Lung (tissue), 12 donors: ENCODE measurements around the gene TENT5C. TPM values are rescaled to one million over a fixed set of nuclear protein-coding genes. Genes with fewer than 3 reads are reported as not detected.

Experiments
- ATAC-seq: fragments of 200-7000 bp; cut with Tn5 transposase; one replicate; pipeline ENCODE4 v1.9.1; 2020; ENCODE audit warnings: moderate number of reproducible peaks; ENCODE audit not compliant: insufficient read depth, low FRiP score
- DNase-seq, 3 donors: peaks; one replicate each; pipeline ENCODE4 v3.0.0-alpha.2; 2013 to 2017
- H3K27ac ChIP-seq, 2 donors: one replicate each; pipeline ENCODE4 v1.5.1; 2013; ENCODE audit warnings: mild to moderate bottlenecking in 2 of 2, moderate library complexity in 2 of 2, control low read depth in 1 of 2, inconsistent platforms in 1 of 2, low read depth in 1 of 2, low read length in 1 of 2
- H3K27me3 ChIP-seq, 3 donors: one replicate each; pipeline ENCODE4 v1.5.1; 2013; ENCODE audit warnings: low read length in 2 of 3; ENCODE audit not compliant: control insufficient read depth in 3 of 3, insufficient read depth in 3 of 3
- H3K36me3 ChIP-seq, 4 donors: one replicate each; pipeline ENCODE4 v1.5.1; 2013; ENCODE audit warnings: low read length in 4 of 4, mild to moderate bottlenecking in 1 of 4, moderate library complexity in 1 of 4; ENCODE audit not compliant: control insufficient read depth in 4 of 4, insufficient read depth in 4 of 4
- H3K4me1 ChIP-seq, 5 donors: one replicate each; pipeline ENCODE4 v1.5.1; 2013; ENCODE audit warnings: low read length in 5 of 5, mild to moderate bottlenecking in 2 of 5, moderate library complexity in 1 of 5; ENCODE audit not compliant: control insufficient read depth in 5 of 5, insufficient read depth in 5 of 5
- H3K4me3 ChIP-seq: one replicate; pipeline ENCODE4 v1.5.1; 2013; ENCODE audit warnings: mild to moderate bottlenecking, control low read depth, moderate library complexity
- H3K9ac ChIP-seq, 2 donors: one replicate each; pipeline ENCODE4 v1.5.1; 2013; ENCODE audit warnings: low read length in 2 of 2, control low read depth in 1 of 2; ENCODE audit not compliant: insufficient read depth in 1 of 2
- H3K9me3 ChIP-seq, 4 donors: one replicate each; pipeline ENCODE4 v1.5.1; 2013; ENCODE audit warnings: low read length in 3 of 4, mild to moderate bottlenecking in 1 of 4, moderate library complexity in 1 of 4; ENCODE audit not compliant: control insufficient read depth in 4 of 4, insufficient read depth in 3 of 4
- WGBS, 2 donors: extraction: QIAGEN DNeasy Blood & Tissue Kit; methylation state at CpG; one replicate each; pipeline ENCODE4 v1.1.7; 2013; 5-methylcytosine and 5-hydroxymethylcytosine counted together
- polyA plus RNA-seq, 2 donors: library from polyadenylated mRNA; stranded (reverse); fragments of 200-250 nt; gene quantifications; one replicate each; pipeline ENCODE4 v1.2.1, GENCODE V29; 2013
- total RNA-seq, 2 donors: library from RNA; depleted of rRNA in 1 of 2; stranded (reverse); fragments of >200 nt in 1 of 2; gene quantifications; one replicate each; pipeline ENCODE4 v1.2.1, GENCODE V29; 2014 to 2021
- TF ChIP-seq, protein P1 (sequence below): IDR thresholded peaks from 2 replicates; pipeline ENCODE4 v1.5.1; 2012; ENCODE audit warnings: mild to moderate bottlenecking; ENCODE audit errors: control extremely low read depth, extremely low read depth
- donor health status: control.
- donor health status: control.
- donor health status: Bipolar disorder and iron deficiency.
- donor health status: healthy.
- donor health status: DM: yes; HTN: yes; CAD: no.

Gene TENT5C
- total and polyA plus RNA-seq, 4 donors = 2.7 to 39.0 (median 17.5) TPM

DNA sequence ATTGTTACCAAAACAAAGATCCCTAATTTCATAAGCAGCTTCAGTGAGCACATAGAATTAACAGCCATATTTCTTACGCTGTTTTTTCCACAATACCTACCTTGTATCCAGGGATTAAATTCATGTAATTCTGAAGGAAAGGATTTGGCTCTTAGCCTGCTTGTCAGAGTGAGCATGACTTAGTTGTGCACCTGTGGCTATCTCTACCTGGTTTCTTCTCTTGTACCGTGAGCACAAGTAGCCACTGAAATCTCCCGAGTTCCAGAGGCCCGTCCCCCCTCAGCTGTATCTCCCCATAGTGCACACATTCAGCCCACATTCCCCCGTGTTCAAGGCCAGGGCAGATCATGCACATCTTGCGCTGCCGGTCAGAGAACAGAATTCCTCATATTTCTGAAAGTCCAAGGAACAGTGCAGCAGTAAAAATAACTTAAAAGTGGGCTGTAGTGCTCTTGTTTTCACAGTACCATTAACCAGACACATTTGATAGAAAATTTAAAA is 2.3 kb downstream of the TENT5C start:
- ATAC-seq = no peak
- H3K4me3 ChIP-seq = no peak overlapping the region
- no peaks in the 10 kb centered on the region for H3K36me3 ChIP-seq
- peaks cover 0 to 7% (median 3%) of the 10 kb centered on the region in 3 donors for H3K27me3 ChIP-seq
- H3K9ac ChIP-seq = no peak overlapping the region
- WGBS, 2 donors = 74% methylated on average over 7 of the region's 7 CpGs
- TF ChIP-seq, protein P1, sequence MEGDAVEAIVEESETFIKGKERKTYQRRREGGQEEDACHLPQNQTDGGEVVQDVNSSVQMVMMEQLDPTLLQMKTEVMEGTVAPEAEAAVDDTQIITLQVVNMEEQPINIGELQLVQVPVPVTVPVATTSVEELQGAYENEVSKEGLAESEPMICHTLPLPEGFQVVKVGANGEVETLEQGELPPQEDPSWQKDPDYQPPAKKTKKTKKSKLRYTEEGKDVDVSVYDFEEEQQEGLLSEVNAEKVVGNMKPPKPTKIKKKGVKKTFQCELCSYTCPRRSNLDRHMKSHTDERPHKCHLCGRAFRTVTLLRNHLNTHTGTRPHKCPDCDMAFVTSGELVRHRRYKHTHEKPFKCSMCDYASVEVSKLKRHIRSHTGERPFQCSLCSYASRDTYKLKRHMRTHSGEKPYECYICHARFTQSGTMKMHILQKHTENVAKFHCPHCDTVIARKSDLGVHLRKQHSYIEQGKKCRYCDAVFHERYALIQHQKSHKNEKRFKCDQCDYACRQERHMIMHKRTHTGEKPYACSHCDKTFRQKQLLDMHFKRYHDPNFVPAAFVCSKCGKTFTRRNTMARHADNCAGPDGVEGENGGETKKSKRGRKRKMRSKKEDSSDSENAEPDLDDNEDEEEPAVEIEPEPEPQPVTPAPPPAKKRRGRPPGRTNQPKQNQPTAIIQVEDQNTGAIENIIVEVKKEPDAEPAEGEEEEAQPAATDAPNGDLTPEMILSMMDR = no peak
- no peak for DNase-seq
- peaks cover 3 to 21% (median 3%) of the 10 kb centered on the region in 5 donors for H3K4me1 ChIP-seq
- H3K9me3 ChIP-seq = no peaks in the 10 kb centered on the region
- H3K27ac ChIP-seq = no peak overlapping the region

DNA sequence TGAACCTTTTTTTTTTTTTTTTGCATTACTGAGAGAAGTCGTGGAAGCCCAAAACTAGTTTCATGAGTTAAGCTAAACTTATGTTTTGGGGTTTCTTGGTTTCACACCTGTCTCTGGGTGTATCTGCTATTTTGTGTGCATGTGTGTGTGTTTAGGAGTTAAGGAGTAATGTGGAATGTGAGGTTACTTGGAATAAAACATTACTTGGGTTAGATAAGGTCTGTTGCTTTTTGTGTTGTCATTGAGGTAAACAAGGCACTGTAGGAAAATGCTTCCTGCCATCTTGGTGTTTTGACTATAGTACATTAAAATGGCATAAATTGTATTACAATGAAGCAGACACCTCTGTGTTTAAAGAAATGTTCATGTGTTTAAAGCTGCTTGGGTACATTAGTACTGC is 2.9 kb downstream of the TENT5C start:
- H3K9me3 ChIP-seq = no peaks in the 10 kb centered on the region
- no peaks in the 10 kb centered on the region for H3K36me3 ChIP-seq
- 57 to 70% methylated on average over 1 of the region's 1 CpG for WGBS, 2 donors
- TF ChIP-seq, protein P1 = no peak
- DNase-seq (no peak), ATAC-seq (no peak)
- peaks cover 0 to 4% (median 3%) of the 10 kb centered on the region in 3 donors for H3K27me3 ChIP-seq
- H3K4me1 ChIP-seq = peaks cover 3 to 21% (median 6%) of the 10 kb centered on the region in 5 donors
- H3K9ac ChIP-seq = no peak overlapping the region
- H3K27ac ChIP-seq = no peak overlapping the region
- H3K4me3 ChIP-seq = no peak overlapping the region

DNA sequence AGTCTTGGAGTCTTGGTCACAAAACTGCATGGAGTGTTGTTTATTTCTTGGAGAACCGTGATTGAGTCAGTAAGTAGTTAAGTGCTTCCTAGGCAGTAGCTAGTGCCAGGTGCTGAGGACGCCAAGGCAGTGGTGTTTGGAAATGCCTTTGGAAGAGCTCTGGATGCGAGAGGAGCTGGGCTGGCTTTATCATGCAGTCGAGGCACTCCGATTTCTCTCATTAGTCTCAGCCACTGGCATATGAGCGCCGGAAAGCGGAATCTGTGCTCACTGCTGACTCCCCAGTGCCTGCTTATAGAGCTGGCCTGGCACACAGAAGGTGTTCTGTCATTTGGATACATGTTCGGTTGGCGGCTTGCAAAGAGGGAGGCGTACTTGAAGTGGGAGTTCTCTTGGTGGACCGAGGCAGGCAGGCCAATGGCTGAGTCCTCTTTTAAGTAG is 3.6 kb downstream of the TENT5C start:
- Histone ChIP-seq H3K9me3 (no peaks in the 10 kb centered on the region), H3K9ac (no peak overlapping the region), H3K27ac (no peak overlapping the region), H3K27me3 (peaks cover 0 to 4% (median 3%) of the 10 kb centered on the region in 3 donors), H3K36me3 (no peaks in the 10 kb centered on the region), H3K4me3 (no peak overlapping the region), H3K4me1 (peaks cover 3 to 21% (median 10%) of the 10 kb centered on the region in 5 donors)
- ATAC-seq (no peak), DNase-seq (peak in 1 of 3 donors; percentile 16)
- TF ChIP-seq, protein P1 = no peak
- whole genome bisulfite sequencing, 2 donors = 63 to 82% methylated on average over 12 of the region's 12 CpGs

DNA sequence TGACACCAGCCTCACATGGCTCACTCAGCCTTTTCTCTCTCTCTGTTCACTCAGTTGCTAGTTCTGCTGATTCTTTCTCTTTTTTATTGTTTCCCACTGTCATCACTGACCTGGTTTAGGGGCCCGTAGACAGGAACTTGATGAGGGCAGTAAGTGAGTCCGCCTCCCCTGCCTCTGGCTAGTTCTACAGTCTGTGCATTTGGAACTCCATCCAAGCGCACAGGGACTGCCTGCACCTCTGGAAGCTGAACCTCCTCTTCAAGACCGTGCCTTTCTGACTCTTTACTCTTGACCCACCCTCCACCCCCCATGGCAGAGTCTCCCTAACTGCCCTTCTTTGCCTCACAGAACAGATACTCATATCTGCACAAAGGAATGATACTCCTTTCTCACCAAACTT is 4.2 kb downstream of the TENT5C start:
- H3K4me3 ChIP-seq = no peak overlapping the region
- TF ChIP-seq, protein P1 = no peak
- 76% methylated on average over 4 of the region's 4 CpGs for WGBS, 2 donors
- H3K27me3 ChIP-seq = peaks cover 0 to 3% (median 0%) of the 10 kb centered on the region in 3 donors
- H3K4me1 ChIP-seq = peaks cover 0 to 18% (median 10%) of the 10 kb centered on the region in 5 donors
- no peak overlapping the region for H3K27ac ChIP-seq
- no peaks in the 10 kb centered on the region for H3K9me3 ChIP-seq
- ATAC-seq (no peak), DNase-seq (no peak)
- no peak overlapping the region for H3K9ac ChIP-seq
- H3K36me3 ChIP-seq = no peaks in the 10 kb centered on the region
